Chondrocyte (in vitro differentiated cells): ENCODE results near the gene PHIP. TPM values are rescaled to one million over a fixed set of nuclear protein-coding genes. Genes with fewer than 3 reads are reported as not detected.
"Not testable (repeated sequence)": the region's sequence is repeated elsewhere in the genome, so short reads cannot be mapped to it uniquely, and the experiment has no call there.

ENCODE experiments used
- DNase-seq: peaks from one replicate; pipeline ENCODE4 v3.0.0; 2021; ENCODE audit warnings: mixed read lengths, low spot score
- H3K27ac Mint-ChIP-seq: one replicate; pipeline ENCODE4 v1.8.0; 2021; ENCODE audit warnings: mild to moderate bottlenecking, moderate library complexity, mixed read lengths; ENCODE audit not compliant: unreplicated experiment
- H3K27me3 Mint-ChIP-seq: 2 replicates; pipeline ENCODE4 v1.8.0; 2021; ENCODE audit warnings: low read depth, mixed read lengths
- H3K36me3 Mint-ChIP-seq: 2 replicates; pipeline ENCODE4 v1.8.0; 2021; ENCODE audit warnings: low read depth, mixed read lengths
- H3K4me1 Mint-ChIP-seq: 2 replicates; pipeline ENCODE4 v1.8.0; 2021; ENCODE audit warnings: low read depth, mild to moderate bottlenecking, mixed read lengths
- H3K4me3 Mint-ChIP-seq: one replicate; pipeline ENCODE4 v1.8.0; 2021; ENCODE audit warnings: mild to moderate bottlenecking, moderate library complexity, mixed read lengths; ENCODE audit not compliant: unreplicated experiment
- H3K9me3 Mint-ChIP-seq: 2 replicates; pipeline ENCODE4 v1.8.0; 2021; ENCODE audit warnings: low read depth, mixed read lengths
- total RNA-seq: library from RNA; stranded (reverse); gene quantifications from 3 replicates; pipeline ENCODE4 v1.2.1, GENCODE V29; 2021
- TF ChIP-seq, protein P1 (sequence below): fragments of 200-600 bp; sonication (generic); IDR thresholded peaks from 2 replicates; pipeline ENCODE4 v1.5.0; 2021; ENCODE audit warnings: antibody characterized with exemption, mild to moderate bottlenecking, moderate library complexity

The PHIP gene
- total RNA-seq, 1 donor from 2014 or later = 11.9 TPM

DNA sequence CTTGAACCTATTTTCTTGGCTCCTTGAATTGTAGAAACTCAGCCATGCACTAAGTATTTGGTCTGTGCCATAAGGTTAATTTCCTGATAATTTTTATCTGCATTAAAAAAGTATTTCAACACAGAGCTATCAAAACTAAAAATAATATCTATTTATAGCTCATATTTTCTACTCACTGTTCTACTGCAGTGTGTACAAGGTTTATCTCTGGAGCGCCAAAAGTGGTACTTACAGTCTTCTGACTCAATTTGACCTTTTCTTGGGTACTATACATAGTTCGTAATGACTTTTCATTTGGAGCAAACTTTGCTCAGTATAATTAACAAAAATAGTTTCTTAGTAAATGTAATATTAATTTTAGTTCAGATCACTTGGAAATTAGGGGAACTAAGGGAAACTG, 141.5 kb downstream of the PHIP start:
- H3K9me3 Mint-ChIP-seq = peaks cover 18% of the 10 kb centered on the region
- H3K27ac Mint-ChIP-seq = no peak overlapping the region
- TF ChIP-seq, protein P1, sequence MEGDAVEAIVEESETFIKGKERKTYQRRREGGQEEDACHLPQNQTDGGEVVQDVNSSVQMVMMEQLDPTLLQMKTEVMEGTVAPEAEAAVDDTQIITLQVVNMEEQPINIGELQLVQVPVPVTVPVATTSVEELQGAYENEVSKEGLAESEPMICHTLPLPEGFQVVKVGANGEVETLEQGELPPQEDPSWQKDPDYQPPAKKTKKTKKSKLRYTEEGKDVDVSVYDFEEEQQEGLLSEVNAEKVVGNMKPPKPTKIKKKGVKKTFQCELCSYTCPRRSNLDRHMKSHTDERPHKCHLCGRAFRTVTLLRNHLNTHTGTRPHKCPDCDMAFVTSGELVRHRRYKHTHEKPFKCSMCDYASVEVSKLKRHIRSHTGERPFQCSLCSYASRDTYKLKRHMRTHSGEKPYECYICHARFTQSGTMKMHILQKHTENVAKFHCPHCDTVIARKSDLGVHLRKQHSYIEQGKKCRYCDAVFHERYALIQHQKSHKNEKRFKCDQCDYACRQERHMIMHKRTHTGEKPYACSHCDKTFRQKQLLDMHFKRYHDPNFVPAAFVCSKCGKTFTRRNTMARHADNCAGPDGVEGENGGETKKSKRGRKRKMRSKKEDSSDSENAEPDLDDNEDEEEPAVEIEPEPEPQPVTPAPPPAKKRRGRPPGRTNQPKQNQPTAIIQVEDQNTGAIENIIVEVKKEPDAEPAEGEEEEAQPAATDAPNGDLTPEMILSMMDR = no peak
- no peaks in the 10 kb centered on the region for H3K4me1 Mint-ChIP-seq
- DNase-seq = no peak
- no peaks in the 10 kb centered on the region for H3K27me3 Mint-ChIP-seq
- no peak overlapping the region for H3K4me3 Mint-ChIP-seq
- H3K36me3 Mint-ChIP-seq = peaks cover 15% of the 10 kb centered on the region

DNA sequence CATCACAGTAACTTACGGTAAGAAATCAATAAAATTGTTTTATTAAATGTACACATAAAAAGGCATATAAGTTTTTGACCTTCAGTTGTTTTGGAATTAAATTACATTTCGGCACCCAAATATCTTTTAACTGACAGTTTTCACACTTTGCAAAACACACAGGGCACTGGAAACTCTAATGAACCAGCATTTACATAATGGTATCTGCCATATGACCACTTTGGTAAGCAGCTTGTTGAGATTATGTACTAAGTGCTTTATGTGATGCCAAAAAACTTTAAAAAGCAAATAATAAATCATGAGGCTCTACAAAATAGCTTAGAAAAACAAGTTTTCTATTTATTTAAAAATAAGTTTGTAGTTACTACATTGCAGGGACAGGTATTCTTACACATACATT, 142.5 kb downstream of the PHIP start:
- TF ChIP-seq, protein P1 = no peak
- peaks cover 18% of the 10 kb centered on the region for H3K9me3 Mint-ChIP-seq
- no peak for DNase-seq
- H3K27me3 Mint-ChIP-seq = no peaks in the 10 kb centered on the region
- H3K36me3 Mint-ChIP-seq = peaks cover 9% of the 10 kb centered on the region
- no peaks in the 10 kb centered on the region for H3K4me1 Mint-ChIP-seq
- H3K27ac Mint-ChIP-seq = no peak overlapping the region
- no peak overlapping the region for H3K4me3 Mint-ChIP-seq

DNA sequence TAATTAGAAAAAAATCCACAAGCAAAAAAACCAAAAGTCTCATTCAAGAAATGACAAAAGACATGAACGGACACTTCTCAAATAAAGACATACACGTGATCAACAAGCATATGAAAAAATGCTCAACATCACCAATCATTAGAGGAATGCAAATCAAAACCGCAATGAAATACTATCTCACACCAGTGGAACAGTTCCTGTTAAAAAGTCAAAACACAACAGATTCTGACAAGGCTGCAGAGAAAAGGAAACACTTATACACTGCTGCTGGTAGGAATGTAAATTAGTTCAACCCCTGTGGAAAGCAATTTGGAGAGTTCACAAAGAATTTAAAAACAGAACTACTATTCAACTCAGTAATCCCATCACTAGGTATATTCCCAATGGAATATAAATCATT, 152.7 kb downstream of the PHIP start:
- DNase-seq = no peak
- H3K4me1 Mint-ChIP-seq = no peaks in the 10 kb centered on the region
- H3K9me3 Mint-ChIP-seq = peaks cover 73% of the 10 kb centered on the region
- peaks cover 35% of the 10 kb centered on the region for H3K36me3 Mint-ChIP-seq
- H3K27me3 Mint-ChIP-seq = no peaks in the 10 kb centered on the region
- no peak overlapping the region for H3K4me3 Mint-ChIP-seq
- TF ChIP-seq, protein P1 = no peak
- no peak overlapping the region for H3K27ac Mint-ChIP-seq

DNA sequence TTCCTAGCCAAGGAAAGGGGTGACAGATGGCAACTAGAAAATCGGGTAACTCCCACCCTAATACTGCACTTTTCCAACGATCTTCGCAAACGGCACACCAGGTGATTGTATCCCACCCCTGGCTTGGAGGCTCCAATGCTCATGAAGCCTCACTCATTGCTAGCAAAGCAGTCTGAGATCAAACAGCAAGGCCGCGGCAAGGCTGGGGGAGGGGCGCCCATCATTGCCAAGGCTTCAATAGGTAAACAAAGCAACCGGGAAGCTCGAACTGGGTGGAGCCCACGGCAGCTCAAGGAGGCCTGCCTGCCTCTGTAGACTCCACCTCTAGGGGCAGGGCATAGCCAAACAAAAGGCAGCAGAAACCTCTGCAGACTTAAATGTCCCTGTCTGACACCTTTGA, 156.9 kb downstream of the PHIP start:
- Mint-ChIP-seq H3K36me3 (peaks cover 38% of the 10 kb centered on the region), H3K9me3 (peaks cover 74% of the 10 kb centered on the region)

DNA sequence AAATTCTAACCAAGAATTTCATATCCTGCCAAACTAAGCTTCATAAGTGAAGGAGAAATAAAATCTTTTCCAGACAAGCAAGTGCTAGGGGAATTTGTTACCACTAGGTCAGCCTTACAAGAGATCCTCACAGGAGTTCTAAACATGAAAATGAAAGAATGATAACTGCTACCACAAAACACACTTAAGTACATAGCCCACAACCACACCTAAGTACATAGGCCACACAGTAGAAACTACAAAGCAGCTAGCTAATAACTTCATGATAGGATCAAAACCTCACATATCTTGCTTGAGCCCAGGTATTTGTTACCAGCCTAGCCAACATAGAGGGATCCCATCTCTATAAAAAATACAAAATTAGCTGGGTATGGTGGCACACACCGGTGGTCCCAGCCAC, 160.3 kb downstream of the PHIP start:
- Mint-ChIP-seq H3K36me3 (peaks cover 22% of the 10 kb centered on the region), H3K4me3 (no peak overlapping the region), H3K27me3 (no peaks in the 10 kb centered on the region), H3K27ac (no peak overlapping the region), H3K4me1 (no peaks in the 10 kb centered on the region), H3K9me3 (peaks cover 53% of the 10 kb centered on the region)
- TF ChIP-seq, protein P1 = no peak
- DNase-seq = no peak

More for the DNA sequence above, 156.9 kb downstream of the PHIP start:
- H3K27me3 Mint-ChIP-seq, H3K4me1 Mint-ChIP-seq, H3K4me3 Mint-ChIP-seq, DNase-seq, H3K27ac Mint-ChIP-seq: not testable (repeated sequence)

DNA sequence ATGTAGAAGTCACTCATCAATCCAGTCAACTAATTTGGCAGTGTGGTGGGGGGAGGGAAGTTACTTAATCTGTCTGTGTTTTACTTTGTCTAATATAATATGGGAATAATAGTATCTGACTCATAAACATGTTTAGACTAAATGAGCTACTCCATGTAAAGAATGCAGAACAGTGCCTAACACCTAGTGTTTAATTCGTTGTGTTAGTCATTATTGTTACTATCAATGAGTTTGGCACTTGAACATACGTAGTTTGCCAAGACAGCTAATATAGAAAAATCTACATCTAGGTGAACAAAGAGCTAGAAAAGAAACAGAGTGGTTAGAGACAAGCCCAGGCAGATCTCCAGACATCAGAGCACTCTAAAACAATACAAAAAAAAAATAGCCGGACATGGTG, 161.6 kb downstream of the PHIP start:
- peaks cover 16% of the 10 kb centered on the region for H3K36me3 Mint-ChIP-seq
- TF ChIP-seq, protein P1 = no peak
- H3K4me1 Mint-ChIP-seq = peaks cover under 1% of the 10 kb centered on the region
- peaks cover 42% of the 10 kb centered on the region for H3K9me3 Mint-ChIP-seq
- no peak overlapping the region for H3K27ac Mint-ChIP-seq
- no peaks in the 10 kb centered on the region for H3K27me3 Mint-ChIP-seq
- H3K4me3 Mint-ChIP-seq = no peak overlapping the region
- no peak for DNase-seq
